Colonic mucosa (tissue), 4 donors: ENCODE measurements around the gene PTPRM. TPM values are rescaled to one million over a fixed set of nuclear protein-coding genes. Genes with fewer than 3 reads are reported as not detected.

Source experiments
- DNase-seq: peaks from one replicate; pipeline ENCODE4 v3.0.0-alpha.2; 2020
- H3K27ac ChIP-seq: fragments of 200-600 bp; one replicate; pipeline ENCODE4 v1.8.0; 2021
- H3K27me3 ChIP-seq: fragments of 200-600 bp; one replicate; pipeline ENCODE4 v1.8.0; 2021
- H3K36me3 ChIP-seq: fragments of 200-600 bp; one replicate; pipeline ENCODE4 v1.8.0; 2021
- H3K4me1 ChIP-seq: fragments of 200-600 bp; one replicate; pipeline ENCODE4 v1.8.0; 2021; ENCODE audit warnings: mild to moderate bottlenecking
- H3K4me3 ChIP-seq: fragments of 200-600 bp; one replicate; pipeline ENCODE4 v1.8.0; 2021
- H3K9ac ChIP-seq, 2 donors: one replicate each; pipeline ENCODE4 v1.7.0; 2013; ENCODE audit warnings: control low read depth in 2 of 2, low read depth in 2 of 2, low read length in 2 of 2
- H3K9me3 ChIP-seq: fragments of 200-600 bp; one replicate; pipeline ENCODE4 v1.8.0; 2021
- CTCF ChIP-seq: fragments of 200-600 bp; IDR thresholded peaks from one replicate; pipeline ENCODE4 v1.8.0; 2022; ENCODE audit warnings: antibody characterized with exemption, mild to moderate bottlenecking
- intact Hi-C: fragments of 100-400 bp; cut with DNase I; formaldehyde crosslinking; loops from one replicate; pipeline ENCODE4 v1.14.1; 2022
- total RNA-seq, 2 donors: library from RNA; stranded (reverse); fragmentation: NEBNext Ultra II Directional in 1 of 2; extraction: Animal tissue kit (Norgen Biotek cat#: 25700) in 1 of 2; gene quantifications; one replicate each; pipeline ENCODE4 v1.2.1, GENCODE V29; 2021
- donor health status: healthy.
- donor health status: DM: no; HTN: no; CAD: no.
- donor health status: DM: no; HTN: no; CAD: no.

PTPRM gene
- total RNA-seq, 2 donors from 2014 or later: 8.1 to 13.9 TPM

- no peaks in the 10 kb centered on the region for H3K27me3 ChIP-seq
- H3K9ac ChIP-seq: no peak overlapping the region
- H3K27ac ChIP-seq: no peak overlapping the region
- H3K9me3 ChIP-seq: no peaks in the 10 kb centered on the region
- intact Hi-C loops: no loop called here
- no peaks in the 10 kb centered on the region for H3K4me1 ChIP-seq
- H3K4me3 ChIP-seq: no peak overlapping the region
- no peaks in the 10 kb centered on the region for H3K36me3 ChIP-seq
- no peak for TF ChIP-seq CTCF
- no peak for DNase-seq
Measured at GRCh38 chr18:7544686-7545085, 22.4 kb upstream of the PTPRM start.

- Histone ChIP-seq H3K27me3 (no peaks in the 10 kb centered on the region), H3K27ac (no peak overlapping the region), H3K4me3 (no peak overlapping the region), H3K9ac (no peak overlapping the region), H3K36me3 (no peaks in the 10 kb centered on the region), H3K4me1 (no peaks in the 10 kb centered on the region), H3K9me3 (no peaks in the 10 kb centered on the region)
- no peak for TF ChIP-seq CTCF
- DNase-seq: no peak
- intact Hi-C loops: no loop called here
Measured at GRCh38 chr18:7545734-7546133, 21.4 kb upstream of the PTPRM start.

- TF ChIP-seq CTCF: no peak
- no peak overlapping the region for H3K27ac ChIP-seq
- DNase-seq: no peak
- no peak overlapping the region for H3K4me3 ChIP-seq
- no peaks in the 10 kb centered on the region for H3K36me3 ChIP-seq
- H3K9ac ChIP-seq: no peak overlapping the region
- no peaks in the 10 kb centered on the region for H3K4me1 ChIP-seq
- H3K9me3 ChIP-seq: no peaks in the 10 kb centered on the region
- intact Hi-C loops: no loop called here
- no peaks in the 10 kb centered on the region for H3K27me3 ChIP-seq
Measured at GRCh38 chr18:7548221-7548620, 18.9 kb upstream of the PTPRM start.

- no peaks in the 10 kb centered on the region for H3K27me3 ChIP-seq
- H3K9me3 ChIP-seq: no peaks in the 10 kb centered on the region
- intact Hi-C loops: no loop called here
- DNase-seq: no peak
- no peak overlapping the region for H3K4me3 ChIP-seq
- H3K4me1 ChIP-seq: no peaks in the 10 kb centered on the region
- H3K9ac ChIP-seq: no peak overlapping the region
- no peak for TF ChIP-seq CTCF
- H3K36me3 ChIP-seq: no peaks in the 10 kb centered on the region
- no peak overlapping the region for H3K27ac ChIP-seq
Measured at GRCh38 chr18:7548721-7549120, 18.4 kb upstream of the PTPRM start.

GRCh38 chr18:7557973-7558372, 9.1 kb upstream of the PTPRM start:
- H3K36me3 ChIP-seq: no peaks in the 10 kb centered on the region
- no peak for DNase-seq
- no peaks in the 10 kb centered on the region for H3K9me3 ChIP-seq
- H3K4me3 ChIP-seq: no peak overlapping the region
- intact Hi-C loops: no loop called here
- H3K27ac ChIP-seq: no peak overlapping the region
- H3K9ac ChIP-seq: no peak overlapping the region
- no peaks in the 10 kb centered on the region for H3K4me1 ChIP-seq
- H3K27me3 ChIP-seq: no peaks in the 10 kb centered on the region
- TF ChIP-seq CTCF: no peak

- no peaks in the 10 kb centered on the region for H3K4me1 ChIP-seq
- no peak overlapping the region for H3K27ac ChIP-seq
- no peak for TF ChIP-seq CTCF
- H3K27me3 ChIP-seq: no peaks in the 10 kb centered on the region
- H3K36me3 ChIP-seq: no peaks in the 10 kb centered on the region
- H3K9me3 ChIP-seq: no peaks in the 10 kb centered on the region
- H3K4me3 ChIP-seq: no peak overlapping the region
- no peak for DNase-seq
- H3K9ac ChIP-seq: no peak overlapping the region
- intact Hi-C loops: no loop called here
Measured at GRCh38 chr18:7558769-7559168, 8.3 kb upstream of the PTPRM start.
